Iris pigment epithelial cell (primary cell): ENCODE results near the gene IQCH.

Source experiments
- DNase-seq: peaks from one replicate; pipeline ENCODE4 v3.0.0-alpha.2; 2011; ENCODE audit warnings: low read depth

The IQCH gene

DNA sequence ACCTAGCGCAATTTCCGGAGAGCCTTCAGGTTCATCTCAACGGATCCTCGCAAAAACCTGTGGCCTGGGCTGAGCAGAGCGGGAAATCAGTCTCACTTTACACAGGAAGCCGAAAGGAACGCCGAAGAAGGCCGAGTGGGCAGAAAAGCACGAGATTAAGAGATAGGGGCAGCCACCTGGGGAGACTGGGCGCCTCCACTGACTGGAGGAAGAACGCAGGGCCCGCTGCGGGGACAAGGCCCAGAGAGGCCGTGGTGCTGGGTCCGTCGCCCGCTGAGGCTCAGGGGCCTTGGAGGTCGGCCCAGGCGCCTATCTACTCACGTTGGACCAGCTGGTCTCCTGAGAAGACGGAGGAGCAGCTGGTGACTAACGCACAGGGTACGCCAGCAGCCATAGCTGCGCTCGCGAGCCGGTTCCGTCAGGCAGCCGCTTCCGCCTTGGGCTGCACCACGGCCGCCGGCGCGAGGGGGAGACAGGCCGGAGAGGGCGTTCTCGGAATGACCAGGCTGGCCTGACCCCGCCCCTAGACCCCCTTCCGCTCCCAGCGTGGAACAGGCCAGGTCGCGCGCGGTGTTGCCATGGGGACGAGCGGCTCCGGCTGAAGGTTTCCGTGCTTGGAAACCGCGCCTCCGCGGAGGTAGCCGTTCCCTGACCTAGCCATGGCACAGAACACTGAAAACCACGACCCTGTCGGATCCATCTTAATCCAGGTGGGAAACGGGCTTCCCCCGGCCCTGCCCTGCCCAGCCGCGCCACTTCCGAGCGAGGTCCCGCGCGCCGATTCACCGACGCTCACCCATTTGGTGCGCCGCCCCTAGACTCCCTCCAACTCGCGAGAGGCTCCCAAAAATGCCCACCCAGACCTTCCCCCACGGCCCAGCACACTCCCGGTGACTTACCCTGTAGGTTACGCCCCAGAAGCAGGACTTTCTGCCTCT is at the start of gene IQCH, which contains the start of gene AAGAB:
Gene IQCH, plus strand, starts transcription at position 549 of the 938 bp plus-strand sequence. Its CDS starts 111 bp downstream, at position 660.
Gene AAGAB, minus strand, starts transcription at position 424 of the 938 bp plus-strand sequence. Its CDS starts 30 bp downstream, at position 394.
- peak; percentile 99 for DNase-seq

DNA sequence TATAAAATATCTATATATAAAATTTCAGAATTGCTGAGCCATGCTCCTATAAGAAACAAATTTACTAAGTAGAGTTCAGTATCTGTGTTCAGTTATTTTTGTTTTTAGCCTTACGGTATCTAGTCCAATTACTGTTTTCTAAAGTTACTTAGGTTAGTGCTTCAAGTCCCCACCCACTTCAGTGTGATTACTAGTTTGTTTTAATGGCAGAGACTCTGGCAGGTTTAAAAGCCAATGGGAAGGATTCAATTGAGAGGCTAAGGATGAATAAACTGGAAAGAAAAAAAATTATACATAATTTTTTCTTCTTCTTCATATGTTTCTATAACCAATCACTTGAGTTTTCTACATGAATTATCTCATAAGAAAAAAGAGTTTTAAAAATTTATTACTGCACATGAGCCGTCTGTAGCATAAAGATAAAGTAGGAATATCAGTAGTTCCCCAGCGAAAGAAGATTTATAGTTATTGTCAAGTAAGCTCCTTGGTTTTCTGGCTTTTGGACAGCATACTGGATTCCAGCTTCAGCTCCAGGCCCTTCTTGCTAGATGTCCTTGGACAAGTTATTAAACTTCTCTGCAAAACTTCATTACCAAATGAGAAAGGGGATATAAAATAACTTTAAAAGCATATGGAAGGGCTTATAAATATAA is 46.9 kb upstream of the IQCH start:
- DNase-seq, result no peak

DNA sequence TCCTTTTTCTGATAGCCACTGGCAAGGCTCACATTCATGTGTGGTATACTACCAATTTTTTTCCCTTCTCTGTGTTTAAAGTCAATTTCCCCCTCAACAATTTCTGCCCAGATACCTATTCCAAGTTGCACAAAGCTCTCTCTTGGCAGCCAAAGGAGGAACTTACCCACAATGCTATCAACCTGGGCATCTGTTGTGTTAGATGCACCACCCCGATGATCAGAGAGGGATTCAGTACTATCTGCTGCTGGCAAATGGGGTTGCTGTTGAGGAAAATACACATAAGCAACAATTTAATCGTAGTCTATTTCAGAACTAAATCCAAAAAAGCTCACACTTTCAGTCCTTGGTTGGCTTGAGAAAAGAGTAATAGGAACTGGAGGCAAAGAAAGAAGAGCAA is 46.2 kb upstream of the IQCH start:
- DNase-seq, result no peak

DNA sequence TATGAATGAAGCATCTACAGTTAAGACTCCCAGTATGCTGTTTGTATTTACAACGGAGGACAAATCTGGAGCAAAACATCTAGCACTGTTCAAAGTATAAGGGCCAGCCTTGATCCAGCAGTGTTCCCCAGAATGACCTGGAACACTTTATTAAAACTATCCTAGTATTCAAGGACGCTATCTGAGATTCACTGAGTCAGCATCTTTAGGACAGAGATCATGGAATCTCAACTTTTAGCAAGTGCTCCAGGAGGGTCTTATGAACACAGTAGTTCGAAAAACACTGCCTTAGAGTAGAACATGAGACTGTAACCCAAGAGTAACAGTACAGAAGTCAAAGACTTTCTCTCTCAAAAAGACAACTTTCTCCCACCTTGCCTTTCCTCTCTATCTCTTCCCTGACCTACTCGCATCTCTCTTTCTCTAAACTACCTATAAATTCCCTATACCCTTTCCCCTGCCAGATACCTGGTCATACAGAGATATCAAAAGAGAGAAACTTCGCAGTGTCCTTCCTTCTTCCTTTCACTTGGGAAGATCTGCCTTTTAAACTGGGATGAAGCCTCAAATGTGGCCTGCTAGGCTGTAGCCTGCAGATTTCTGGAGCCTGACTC is 43.9 kb upstream of the IQCH start:
- no peak for DNase-seq

DNA sequence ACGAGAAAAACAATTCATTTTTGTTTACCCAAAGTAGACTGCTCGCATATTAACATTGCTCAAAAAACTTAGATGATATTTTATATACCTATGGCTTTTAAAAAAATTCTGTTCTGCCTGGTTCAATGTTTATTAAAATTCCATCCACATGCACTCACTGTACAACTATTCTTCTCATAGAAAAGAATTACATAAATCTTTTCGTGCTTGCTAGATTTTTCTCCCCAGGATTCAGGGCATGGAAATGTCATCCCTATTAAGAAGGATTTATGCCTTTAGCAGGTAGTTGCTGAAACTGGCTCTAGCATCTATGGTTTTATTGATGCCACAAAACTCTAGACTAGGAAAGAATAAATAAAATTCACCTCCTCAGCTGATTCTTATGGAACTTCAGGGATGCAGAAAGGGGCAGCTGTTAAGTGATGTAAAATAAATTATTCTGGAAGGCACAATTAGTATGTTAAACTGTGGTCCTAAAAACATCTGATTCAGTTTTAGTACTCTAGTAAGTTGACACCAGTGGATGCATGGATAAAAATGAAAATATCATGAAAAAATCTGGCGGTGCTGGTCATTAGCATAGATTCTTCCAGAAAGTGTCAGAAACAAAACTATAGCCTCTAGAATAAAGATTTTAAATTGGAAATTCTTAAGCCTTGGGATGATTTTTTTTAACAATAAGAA is 41.8 kb upstream of the IQCH start:
- no peak for DNase-seq

DNA sequence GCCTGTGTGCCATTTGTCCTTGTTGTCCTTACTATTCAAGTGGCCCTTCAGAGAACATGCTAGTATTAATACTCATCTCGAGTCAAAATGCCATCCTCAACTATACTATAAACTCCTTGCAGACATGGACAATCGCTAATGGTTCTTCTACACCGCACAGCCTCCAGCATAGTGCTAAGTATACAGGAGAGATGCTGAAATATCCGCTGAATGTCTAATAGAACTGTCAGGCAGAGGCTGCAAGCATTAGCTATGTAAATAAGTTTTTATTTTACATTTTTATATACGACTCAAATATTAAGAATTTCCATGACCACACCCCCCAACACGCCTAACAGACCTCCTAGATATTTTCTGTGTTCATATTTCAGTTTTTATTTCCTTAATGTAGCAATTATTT is 39.5 kb upstream of the IQCH start:
- no peak for DNase-seq

DNA sequence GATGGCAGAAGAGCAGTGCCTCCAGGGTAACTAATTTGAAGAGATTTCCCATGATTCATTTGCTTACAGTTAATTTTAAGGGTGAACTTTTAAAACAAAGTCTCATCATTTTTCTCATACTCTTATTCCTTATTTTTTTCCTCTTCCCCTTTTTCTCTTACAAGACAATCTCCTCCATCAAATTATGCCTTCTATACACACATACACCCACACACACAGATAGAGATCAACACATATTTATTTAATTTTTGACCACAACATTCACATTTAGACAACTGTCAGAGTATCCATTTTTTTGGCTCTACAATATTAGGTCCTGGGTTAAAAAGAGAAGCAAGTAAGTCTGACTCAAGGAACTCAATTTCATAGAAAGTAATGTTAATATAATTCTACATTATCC is 37.7 kb upstream of the IQCH start:
- DNase-seq, result no peak

DNA sequence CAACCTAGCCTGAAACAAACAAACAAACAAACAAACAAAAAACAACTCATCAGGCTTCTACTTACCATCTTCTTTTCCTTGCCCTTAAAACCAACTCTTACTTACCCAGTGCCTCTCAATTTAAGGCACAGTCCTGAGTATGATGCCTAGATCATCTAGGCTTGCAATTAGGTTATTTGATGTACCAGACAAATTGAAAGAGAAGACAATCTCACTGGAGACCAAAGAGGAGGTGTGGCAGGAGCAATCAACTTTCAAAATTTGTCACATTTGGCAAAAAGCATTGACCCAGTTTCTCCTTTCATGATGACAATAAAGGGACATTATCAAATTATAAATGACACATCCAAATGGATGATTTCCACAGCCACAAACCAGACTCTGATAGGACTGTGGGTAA is 36.2 kb upstream of the IQCH start:
- no peak for DNase-seq

DNA sequence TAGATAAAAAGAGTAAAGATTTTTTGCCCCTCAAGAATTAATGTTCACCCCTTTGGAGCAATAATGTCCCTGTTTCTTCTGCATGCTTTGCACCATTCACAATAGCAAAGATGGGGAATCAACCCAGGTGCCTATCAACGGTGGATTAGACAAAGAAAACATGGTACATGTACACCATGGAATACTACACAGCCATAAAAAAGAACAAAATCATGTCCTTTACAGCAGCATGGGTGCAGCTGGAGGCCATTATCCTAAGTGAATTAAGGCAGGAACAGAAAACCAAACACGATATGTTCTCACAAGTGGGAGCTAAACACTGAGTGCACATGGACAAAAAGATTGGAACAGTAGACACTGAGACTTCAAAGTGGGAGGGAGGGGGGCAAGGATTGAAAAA is 35.3 kb upstream of the IQCH start:
- no peak for DNase-seq

DNA sequence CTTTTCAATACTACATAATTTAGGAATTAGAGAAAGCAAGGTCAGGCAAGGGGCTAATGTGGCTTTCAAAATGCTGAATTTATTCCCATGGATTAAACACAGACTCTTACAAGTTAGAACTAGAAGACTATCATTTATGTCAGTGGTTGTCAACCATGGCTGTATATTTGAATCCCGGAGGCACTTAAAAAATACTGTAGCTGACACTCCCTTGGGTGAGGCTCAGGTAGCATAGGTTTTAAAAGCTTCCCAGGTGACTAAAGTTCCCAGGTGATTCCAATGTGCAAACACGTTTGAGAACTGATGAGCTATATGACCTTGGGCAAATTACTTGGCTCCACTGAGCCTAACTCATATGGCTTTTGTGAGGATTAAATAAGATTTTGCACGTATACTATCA is 29.7 kb upstream of the IQCH start:
- DNase-seq, result no peak

DNA sequence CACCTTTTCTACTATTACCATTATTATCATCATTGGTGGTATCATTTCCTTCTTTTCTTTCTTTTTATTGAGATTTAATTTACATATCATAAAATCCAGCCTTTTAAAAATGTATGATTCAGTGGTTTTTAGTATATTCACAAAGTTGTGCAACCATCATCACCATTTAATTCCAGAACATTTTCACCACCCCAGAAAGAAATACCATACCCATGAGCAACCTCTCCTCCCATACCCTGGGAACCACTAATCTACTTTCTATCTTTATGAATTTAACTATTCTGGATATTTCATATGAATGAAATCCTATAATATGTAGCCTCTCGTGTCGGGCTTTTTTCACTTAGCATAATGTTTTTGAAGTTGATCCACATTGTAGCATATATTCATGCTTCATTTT is 29.2 kb upstream of the IQCH start:
- DNase-seq, result peak; percentile 87

DNA sequence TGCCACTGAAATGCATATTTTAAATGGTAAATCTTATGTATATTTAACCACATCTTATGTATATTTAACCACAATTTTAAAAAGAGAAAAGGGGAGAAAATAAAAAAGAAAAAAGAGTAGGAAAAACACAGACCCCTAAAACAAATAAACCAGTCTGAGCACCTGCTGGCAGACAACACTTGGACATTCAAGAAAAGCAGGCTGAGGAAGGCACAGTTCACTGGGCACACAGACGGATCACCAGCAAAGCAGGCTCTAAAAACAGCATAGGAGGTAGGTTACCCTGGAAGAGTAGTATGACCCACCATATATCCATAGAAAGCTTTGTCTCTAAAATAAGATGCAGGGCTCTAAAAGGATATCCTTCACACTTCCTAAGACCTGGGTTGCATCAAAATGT is 27.2 kb upstream of the IQCH start:
- DNase-seq, result no peak

DNA sequence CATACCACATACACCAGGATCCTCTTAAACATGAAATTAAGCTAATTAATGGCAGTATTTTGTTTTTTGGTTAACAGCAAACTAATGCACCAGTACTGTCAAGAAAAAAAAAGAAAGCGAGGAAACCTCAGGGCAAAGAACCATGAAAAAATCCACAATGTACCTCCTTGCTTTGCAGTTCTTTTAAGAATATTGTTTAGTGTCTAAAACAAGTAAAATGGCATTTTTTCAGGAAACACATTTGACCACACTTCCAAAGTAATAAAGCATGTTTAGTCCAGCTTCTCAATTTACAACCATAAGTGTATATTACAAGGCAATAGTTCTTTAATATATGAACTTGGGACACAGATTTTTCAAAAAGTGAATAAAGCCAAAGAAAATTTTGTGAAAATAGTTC is 26.7 kb upstream of the IQCH start:
- DNase-seq, result no peak

DNA sequence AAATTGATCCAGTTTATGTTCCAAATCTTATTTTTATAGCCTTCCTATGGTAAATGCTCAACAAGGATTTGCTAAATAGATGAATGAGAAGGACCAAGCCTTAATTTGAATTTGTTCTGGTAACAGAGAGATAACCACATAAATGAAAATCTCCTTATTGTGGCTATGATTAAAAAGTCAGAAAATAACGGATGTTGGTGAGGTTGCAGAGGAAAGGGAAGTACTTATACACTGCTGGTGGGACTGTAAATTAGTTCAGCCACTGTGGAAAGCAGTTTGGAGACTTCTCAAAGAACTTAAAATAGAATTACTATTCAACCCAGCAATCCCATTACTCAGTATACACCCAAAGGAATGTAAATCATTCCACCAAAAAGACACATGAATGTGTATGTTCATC is 26.3 kb upstream of the IQCH start:
- DNase-seq, result no peak

DNA sequence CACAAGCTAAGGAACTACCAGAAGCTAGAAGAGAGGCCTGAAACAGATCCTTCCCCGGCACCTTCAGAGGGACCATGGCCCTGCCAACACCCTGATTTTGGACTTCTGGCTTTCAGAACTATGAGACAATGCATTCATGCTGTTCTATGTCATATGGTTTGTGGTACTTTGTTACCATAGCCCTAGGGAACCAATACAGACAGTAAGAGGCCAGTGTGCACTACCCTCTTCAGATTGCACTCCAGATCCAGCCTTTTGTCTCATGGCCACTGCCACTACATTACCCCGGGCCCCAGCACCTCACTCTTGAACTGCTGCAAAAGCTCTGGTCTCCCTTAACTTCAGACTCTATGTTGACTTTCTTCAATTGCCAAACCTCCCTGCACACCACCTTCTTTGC is 24.1 kb upstream of the IQCH start:
- DNase-seq, result no peak

DNA sequence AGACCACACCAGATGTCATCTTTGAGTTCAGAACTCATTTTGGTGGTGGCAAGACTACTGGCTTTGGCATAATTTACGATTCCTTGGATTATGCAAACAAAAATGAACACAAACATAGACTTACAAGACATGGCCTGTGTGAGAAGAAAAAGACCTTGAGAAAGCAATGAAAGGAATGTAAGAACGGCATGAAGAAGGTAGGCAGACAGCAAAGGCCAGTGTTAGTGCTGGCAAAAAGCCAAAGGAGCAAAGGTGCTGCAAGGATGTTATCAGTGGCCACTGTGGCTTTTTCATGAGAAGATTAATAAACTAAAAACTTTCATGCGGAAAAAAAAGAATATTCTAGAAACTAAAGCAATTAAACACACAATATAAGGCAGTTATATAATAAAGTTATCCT is 22.0 kb upstream of the IQCH start:
- peak; percentile 34 for DNase-seq

DNA sequence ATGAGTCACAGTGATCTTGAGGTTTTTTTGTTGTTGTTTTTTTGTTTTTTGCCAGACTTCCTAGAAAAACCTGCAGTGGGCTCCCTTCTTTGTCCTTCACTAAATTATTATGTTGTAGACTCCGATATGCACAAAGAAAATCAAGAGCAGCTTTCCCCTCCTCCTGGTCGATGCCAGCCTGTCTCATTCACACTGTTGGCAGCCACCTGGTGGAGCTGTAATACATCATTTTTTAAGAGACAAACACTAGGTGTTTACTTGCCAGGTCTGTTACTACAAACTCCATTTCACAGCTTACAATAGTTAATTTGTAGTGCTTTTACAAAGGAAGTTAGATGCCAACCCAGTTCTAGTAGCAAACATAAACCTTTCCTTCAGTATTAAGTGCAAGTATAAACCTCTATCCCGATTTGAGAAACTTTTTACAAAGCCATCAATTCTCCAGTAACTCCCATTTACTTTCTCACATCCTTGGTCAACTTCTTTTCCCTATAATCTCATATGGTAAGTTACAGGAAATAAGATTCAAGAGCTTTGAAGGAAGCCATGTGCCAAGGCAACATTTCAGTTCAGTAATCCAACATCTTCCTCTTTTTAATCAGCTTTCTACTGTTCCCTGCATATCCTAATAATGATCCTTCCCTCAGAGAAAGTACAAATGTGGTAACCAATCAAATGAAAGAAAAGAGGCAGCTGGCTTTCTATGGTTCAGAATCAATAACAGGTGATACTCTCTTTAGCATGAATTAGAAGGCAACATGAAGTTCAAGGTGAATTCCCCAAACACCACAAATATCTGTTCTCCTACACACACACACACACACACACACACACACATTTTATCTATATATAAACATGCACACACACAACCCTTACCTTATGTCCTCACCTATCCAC is 14.1 kb upstream of the IQCH start:
- DNase-seq, result no peak

DNA sequence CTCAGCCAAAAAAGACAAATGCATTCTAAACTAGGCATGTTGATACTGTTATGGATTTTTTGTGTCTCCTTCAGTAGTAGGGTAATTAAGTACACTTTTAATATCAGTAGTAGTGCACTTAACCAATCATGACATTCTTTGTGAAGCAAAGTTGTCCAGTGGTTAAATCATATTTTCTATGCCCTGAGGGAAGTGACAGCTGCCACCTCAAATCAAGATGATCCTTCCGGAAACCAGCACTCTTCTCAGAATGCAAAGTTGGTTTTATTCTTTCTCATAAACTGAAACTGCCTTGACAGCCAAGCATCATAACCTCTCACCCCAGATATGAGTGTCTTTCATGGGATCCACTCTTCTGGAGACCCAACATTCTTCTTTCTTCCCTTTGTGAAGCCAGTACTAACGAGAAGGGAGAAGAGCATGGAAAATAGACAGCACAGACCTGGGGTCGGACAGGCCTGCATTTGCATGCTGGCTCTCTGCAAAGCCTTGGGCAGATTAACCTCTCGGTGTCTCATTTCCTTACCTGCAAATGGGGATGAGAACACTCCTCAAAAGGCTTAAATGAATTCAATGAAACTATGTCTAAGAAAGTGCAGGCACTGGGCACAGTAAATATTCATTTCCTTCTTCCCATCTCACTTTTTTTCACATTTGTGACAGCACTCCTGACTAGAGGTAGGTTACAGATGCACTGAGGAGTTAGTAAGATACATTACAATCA is 13.3 kb upstream of the IQCH start:
- DNase-seq, result no peak

DNA sequence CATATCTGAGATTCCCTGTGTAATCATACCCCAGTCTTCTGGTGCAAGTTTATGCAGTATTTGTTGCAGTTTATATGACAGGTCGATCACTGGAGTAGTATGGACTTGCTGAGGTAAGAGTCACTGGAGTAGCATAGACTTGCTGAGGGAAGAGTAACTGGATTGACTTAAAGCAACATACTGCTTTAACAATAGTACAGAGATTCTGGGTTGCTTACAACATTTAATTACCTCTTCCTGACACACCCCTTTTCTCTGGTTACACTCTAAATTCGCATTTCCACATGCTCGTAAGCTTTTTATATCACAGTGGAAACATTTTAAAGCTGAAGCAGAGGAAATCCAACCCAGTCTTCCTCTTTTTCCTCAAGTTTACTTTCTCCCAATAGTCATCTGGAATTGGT is 11.9 kb upstream of the IQCH start:
- peak; percentile 27 for DNase-seq

DNA sequence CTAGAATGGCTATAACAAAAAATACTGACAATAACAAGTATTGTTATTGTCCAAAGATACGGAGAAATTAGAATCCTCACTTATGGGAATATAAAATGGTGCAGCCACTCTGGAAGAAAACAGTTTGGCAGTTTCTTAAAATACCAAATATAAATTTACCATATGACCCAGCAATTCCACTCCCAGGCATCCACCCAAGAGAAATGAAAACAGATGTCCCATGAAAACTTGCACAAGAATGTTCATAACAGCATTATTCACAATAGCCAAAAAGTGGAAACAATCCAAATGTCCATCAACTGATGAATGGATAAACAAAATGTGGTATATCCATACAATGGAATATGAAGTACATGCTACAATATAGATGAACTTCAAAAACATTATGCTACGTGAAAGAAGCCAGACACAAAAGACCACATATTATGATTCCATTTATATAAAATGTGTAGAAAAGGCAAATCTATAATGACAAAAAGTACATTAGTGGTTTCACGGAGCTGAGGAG is 9.6 kb upstream of the IQCH start:
- DNase-seq, result peak; percentile 68
